Endothelial cell of umbilical vein (primary cell): ENCODE results near the gene ETFB. TPM values are rescaled to one million over a fixed set of nuclear protein-coding genes. Genes with fewer than 3 reads are reported as not detected.

Experiments
- BruUV-seq: library from RNA; stranded (reverse); fragments of 400-500 nt; replicated peaks from 2 replicates; lab custom pipeline; 2021; lab: Mats Ljungman, UMichigan
- CTCF ChIA-PET: fragments of 300-600, 350-600 bp; sonication (Branson Sonifier 250); formaldehyde crosslinking; loops from one replicate; lab custom pipeline; 2021; ENCODE audit warnings: antibody characterized with exemption, inconsistent platforms; lab: Charles Lee
- POLR2A ChIA-PET: fragments of 300-600, 350-600 bp; sonication (Branson Sonifier 250); formaldehyde crosslinking; loops from one replicate; lab custom pipeline; 2021; ENCODE audit warnings: antibody characterized with exemption, inconsistent platforms; lab: Charles Lee
- DNase-seq: peaks from one replicate; pipeline ENCODE4 v3.0.0-alpha.2; 2011; ENCODE audit warnings: low read depth, low spot score
- FAIRE-seq: peaks from 2 replicates; lab custom pipeline; 2011; peaks lifted over from hg19 to GRCh38; lab: Jason Lieb, UNC
- H2AFZ ChIP-seq: 2 replicates; pipeline ENCODE4 v1.6.0; 2012; ENCODE audit warnings: low read depth, low read length, control low read depth, inconsistent platforms
- H3K27ac ChIP-seq: 2 replicates; pipeline ENCODE4 v1.5.1; 2011; ENCODE audit warnings: low read depth, mild to moderate bottlenecking, control low read depth, low read length, moderate library complexity; ENCODE audit not compliant: insufficient read depth
- H3K27me3 ChIP-seq, 2 experiments: 2 replicates each; pipeline versions ENCODE4 v1.6.0 to v1.6.1; 2011; ENCODE audit warnings: low read length in 2 of 2, mixed read lengths in 1 of 2; ENCODE audit not compliant: control insufficient read depth in 2 of 2, insufficient read depth in 2 of 2
- H3K36me3 ChIP-seq, 2 experiments: 2 replicates in 1 of 2; 3 replicates in 1 of 2; pipeline ENCODE4 v1.5.1; 2011; ENCODE audit warnings: low read length in 2 of 2, mild to moderate bottlenecking in 1 of 2, moderate library complexity in 1 of 2; ENCODE audit not compliant: control insufficient read depth in 2 of 2, insufficient read depth in 2 of 2; ENCODE audit errors: extremely low read depth in 1 of 2
- H3K4me1 ChIP-seq: 3 replicates; pipeline ENCODE4 v1.5.1; 2011; ENCODE audit warnings: mild to moderate bottlenecking, low read length; ENCODE audit not compliant: control insufficient read depth, insufficient read depth; ENCODE audit errors: extremely low read depth
- H3K4me2 ChIP-seq: 2 replicates; pipeline ENCODE4 v1.6.1; 2011; ENCODE audit warnings: low read length, control low read depth, mixed read lengths; ENCODE audit not compliant: insufficient read depth
- H3K4me3 ChIP-seq, 3 experiments: fragments of 200-600 bp in 1 of 3; sonication (generic), shearing (Covaris generic) in 1 of 3; replicated peaks in 1 of 3; 2 replicates each; pipeline ENCODE4 v1.5.1; 2011 to 2016; ENCODE audit warnings: control low read depth in 3 of 3, low read length in 3 of 3, mild to moderate bottlenecking in 2 of 3, inconsistent platforms in 1 of 3, low read depth in 1 of 3, moderate library complexity in 1 of 3; ENCODE audit not compliant: insufficient read depth in 1 of 3
- H3K79me2 ChIP-seq: 2 replicates; pipeline ENCODE4 v1.6.0; 2012; ENCODE audit warnings: low read length, inconsistent platforms; ENCODE audit not compliant: control insufficient read depth, insufficient read depth
- H3K9ac ChIP-seq: replicated peaks from 2 replicates; pipeline ENCODE3; 2011; ENCODE audit warnings: low read length, control low read depth; ENCODE audit not compliant: insufficient read depth; ENCODE audit errors: extremely low read depth
- H3K9me1 ChIP-seq: replicated peaks from 3 replicates; pipeline ENCODE4 v1.6.0; 2011; ENCODE audit warnings: mild to moderate bottlenecking, low read length; ENCODE audit not compliant: control insufficient read depth, insufficient read depth; ENCODE audit errors: extremely low read depth
- H3K9me3 ChIP-seq: replicated peaks from 2 replicates; pipeline ENCODE4 v1.5.1; 2012; ENCODE audit warnings: low read length, inconsistent platforms; ENCODE audit not compliant: control insufficient read depth, insufficient read depth
- H4K20me1 ChIP-seq: replicated peaks from 2 replicates; pipeline ENCODE3; 2011; ENCODE audit warnings: mild to moderate bottlenecking, low read length; ENCODE audit not compliant: control insufficient read depth, insufficient read depth; ENCODE audit errors: extremely low read depth
- CTCF ChIP-seq, 2 donors: IDR thresholded peaks; 1 replicate in 1 of 2; 2 replicates in 1 of 2; pipeline ENCODE4 v1.5.1; 2011; ENCODE audit warnings: low read length in 2 of 2, mild to moderate bottlenecking in 2 of 2, moderate library complexity in 2 of 2, control low read depth in 1 of 2, inconsistent platforms in 1 of 2, low read depth in 1 of 2; ENCODE audit not compliant: insufficient read depth in 1 of 2; ENCODE audit errors: extremely low read depth in 1 of 2
- EZH2 ChIP-seq: IDR thresholded peaks from 2 replicates; pipeline ENCODE4 v1.6.1; 2012; ENCODE audit warnings: borderline replicate concordance, low read depth, mild to moderate bottlenecking, moderate library complexity, low read length, inconsistent platforms; ENCODE audit not compliant: severe bottlenecking
- FOS ChIP-seq: IDR thresholded peaks from 2 replicates; pipeline ENCODE4 v1.6.1; 2011; ENCODE audit warnings: mild to moderate bottlenecking, low read length, moderate library complexity, borderline replicate concordance; ENCODE audit not compliant: insufficient read depth
- GATA2 ChIP-seq: IDR thresholded peaks from 2 replicates; pipeline ENCODE4 v1.7.0; 2011; ENCODE audit warnings: low read depth, mild to moderate bottlenecking, moderate library complexity, mixed read lengths, low read length; ENCODE audit not compliant: insufficient read length, insufficient read depth
- JUN ChIP-seq: IDR thresholded peaks from 2 replicates; pipeline ENCODE4 v1.6.1; 2011; ENCODE audit warnings: borderline replicate concordance, low read depth; ENCODE audit not compliant: insufficient read length, insufficient read depth
- MAX ChIP-seq: IDR thresholded peaks from 2 replicates; pipeline ENCODE4 v1.6.1; 2011; ENCODE audit not compliant: insufficient read depth, insufficient read length
- MYC ChIP-seq: IDR thresholded peaks from one replicate; pipeline ENCODE4 v1.6.1; 2011; ENCODE audit warnings: mild to moderate bottlenecking, low read depth, low read length
- POLR2A ChIP-seq: IDR thresholded peaks from 2 replicates; pipeline ENCODE4 v1.6.1; 2012; ENCODE audit warnings: low read depth, mild to moderate bottlenecking, control low read depth, low read length
- POLR2AphosphoS5 ChIP-seq: IDR thresholded peaks from 2 replicates; pipeline ENCODE4 v1.6.1; 2012; ENCODE audit warnings: low read depth, mild to moderate bottlenecking, control low read depth, low read length, moderate library complexity; ENCODE audit not compliant: insufficient read depth
- dilution Hi-C: fragments of 300-500 bp; cut with MboI; formaldehyde crosslinking; loops from one replicate; pipeline ENCODE4 v1.15.0; 2019; ENCODE audit warnings: low sequenced_read_pairs; ENCODE audit not compliant: extremely low pct_ligation_motif_present
- intact Hi-C: fragments of 100-400 bp; cut with micrococcal nuclease; formaldehyde crosslinking; loops from one replicate; pipeline ENCODE4 v1.10.0; 2022
- polyA plus RNA-seq, 4 experiments: library from polyadenylated mRNA; depleted of rRNA in 3 of 4; stranded (reverse) in 3 of 4; unstranded in 1 of 4; fragments of >200 nt; gene quantifications; 2 replicates each; pipeline versions ENCODE4 v1.2.1 to v1.2.3, GENCODE V29; 2011 to 2012; ENCODE audit warnings: missing spikeins in 1 of 4
- total RNA-seq: library from RNA; stranded (reverse); gene quantifications from 2 replicates; pipeline ENCODE4 v1.2.3, GENCODE V29; 2021

ETFB gene
- total and polyA plus RNA-seq, 2 donors (not counting 3 experiments of a cell fraction or from before 2014, with no cell fraction given), result 54.1 to 99.2 TPM

GRCh38 chr19:51386882-51387520, 20.8 kb upstream of the ETFB start:
- Histone ChIP-seq H3K4me1 (no peaks in the 10 kb centered on the region), H3K9ac (no peak overlapping the region), H3K9me3 (no peaks in the 10 kb centered on the region), H3K27ac (no peak overlapping the region), H3K27me3 (no peaks in the 10 kb centered on the region), H2AFZ (no peak overlapping the region), H3K4me3 (no peak overlapping the region), H3K4me2 (no peak overlapping the region), H3K79me2 (no peaks in the 10 kb centered on the region), H3K9me1 (no peaks in the 10 kb centered on the region), H3K36me3 (no peaks in the 10 kb centered on the region), H4K20me1 (no peaks in the 10 kb centered on the region)
- no TSS peak for BruUV-seq
- ChIA-PET CTCF (interaction anchor here (0.6 to 0.8 kb wide), 2 partner anchors 9 to 34 kb away, joined by 3 to 4 read pairs; no protein-coding TSS in a partner anchor), POLR2A (no interaction called here)
- FAIRE-seq, result no peak
- TF ChIP-seq POLR2AphosphoS5 (no peak), EZH2 (no peak), CTCF (IDR thresholded peaks at IDR 0.05; ENCODE audit: extremely low read depth in 1 of 2, insufficient read depth in 1 of 2, low read depth in 1 of 2, low read length in 2 of 2) (no peak), FOS (no peak), POLR2A (no peak), MYC (no peak), JUN (no peak), GATA2 (no peak), MAX (no peak)
- no peak for DNase-seq
- dilution Hi-C loops, result no loop called here
- intact Hi-C loops, result no loop called here
